Fibroblast of mammary gland (primary cell): ENCODE data around the gene HOMER3.

ENCODE experiments used
- DNase-seq: peaks from one replicate; pipeline ENCODE4 v3.0.0-alpha.2; 2010; ENCODE audit warnings: low read depth
- H3K4me3 ChIP-seq: 2 replicates; pipeline ENCODE4 v1.5.1; 2011; ENCODE audit warnings: low read depth, mild to moderate bottlenecking, low read length, moderate library complexity; ENCODE audit not compliant: control insufficient read depth
- TF ChIP-seq, protein P1 (sequence below): conservative IDR thresholded peaks from 2 replicates; pipeline ENCODE4 v1.5.1; 2011; ENCODE audit warnings: low read depth, low read length, inconsistent platforms; ENCODE audit not compliant: control insufficient read depth, insufficient read depth

Gene HOMER3

DNA sequence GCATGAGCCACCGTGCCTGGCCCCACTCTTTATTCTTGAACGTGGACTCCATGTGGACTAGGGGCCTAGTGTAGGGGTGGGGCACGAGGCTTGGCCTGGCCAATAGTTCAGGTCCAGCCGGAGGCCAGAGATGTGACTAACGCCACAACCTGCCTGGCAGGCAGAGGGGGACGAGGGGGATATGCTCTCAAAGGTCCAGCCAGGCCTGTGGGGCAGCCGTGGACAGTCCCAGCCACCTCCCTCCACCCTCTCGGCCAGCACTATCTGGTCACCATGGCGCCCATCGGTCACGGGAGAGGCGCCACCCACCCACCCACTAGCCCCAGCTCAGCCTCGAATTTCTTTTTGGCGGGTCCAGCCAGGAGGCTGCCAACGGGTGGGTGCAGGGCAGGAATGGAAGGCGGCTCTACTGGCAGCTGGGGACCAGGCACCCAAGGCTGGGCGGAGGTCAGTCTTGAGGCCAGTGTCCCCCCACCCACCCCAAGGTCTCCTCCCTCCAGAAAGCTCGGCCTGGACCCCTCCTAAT, 42.9 kb downstream of the HOMER3 start:
- DNase-seq: peak; percentile 15
- H3K4me3 ChIP-seq: no peak overlapping the region
- TF ChIP-seq, protein P1, sequence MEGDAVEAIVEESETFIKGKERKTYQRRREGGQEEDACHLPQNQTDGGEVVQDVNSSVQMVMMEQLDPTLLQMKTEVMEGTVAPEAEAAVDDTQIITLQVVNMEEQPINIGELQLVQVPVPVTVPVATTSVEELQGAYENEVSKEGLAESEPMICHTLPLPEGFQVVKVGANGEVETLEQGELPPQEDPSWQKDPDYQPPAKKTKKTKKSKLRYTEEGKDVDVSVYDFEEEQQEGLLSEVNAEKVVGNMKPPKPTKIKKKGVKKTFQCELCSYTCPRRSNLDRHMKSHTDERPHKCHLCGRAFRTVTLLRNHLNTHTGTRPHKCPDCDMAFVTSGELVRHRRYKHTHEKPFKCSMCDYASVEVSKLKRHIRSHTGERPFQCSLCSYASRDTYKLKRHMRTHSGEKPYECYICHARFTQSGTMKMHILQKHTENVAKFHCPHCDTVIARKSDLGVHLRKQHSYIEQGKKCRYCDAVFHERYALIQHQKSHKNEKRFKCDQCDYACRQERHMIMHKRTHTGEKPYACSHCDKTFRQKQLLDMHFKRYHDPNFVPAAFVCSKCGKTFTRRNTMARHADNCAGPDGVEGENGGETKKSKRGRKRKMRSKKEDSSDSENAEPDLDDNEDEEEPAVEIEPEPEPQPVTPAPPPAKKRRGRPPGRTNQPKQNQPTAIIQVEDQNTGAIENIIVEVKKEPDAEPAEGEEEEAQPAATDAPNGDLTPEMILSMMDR: no peak

DNA sequence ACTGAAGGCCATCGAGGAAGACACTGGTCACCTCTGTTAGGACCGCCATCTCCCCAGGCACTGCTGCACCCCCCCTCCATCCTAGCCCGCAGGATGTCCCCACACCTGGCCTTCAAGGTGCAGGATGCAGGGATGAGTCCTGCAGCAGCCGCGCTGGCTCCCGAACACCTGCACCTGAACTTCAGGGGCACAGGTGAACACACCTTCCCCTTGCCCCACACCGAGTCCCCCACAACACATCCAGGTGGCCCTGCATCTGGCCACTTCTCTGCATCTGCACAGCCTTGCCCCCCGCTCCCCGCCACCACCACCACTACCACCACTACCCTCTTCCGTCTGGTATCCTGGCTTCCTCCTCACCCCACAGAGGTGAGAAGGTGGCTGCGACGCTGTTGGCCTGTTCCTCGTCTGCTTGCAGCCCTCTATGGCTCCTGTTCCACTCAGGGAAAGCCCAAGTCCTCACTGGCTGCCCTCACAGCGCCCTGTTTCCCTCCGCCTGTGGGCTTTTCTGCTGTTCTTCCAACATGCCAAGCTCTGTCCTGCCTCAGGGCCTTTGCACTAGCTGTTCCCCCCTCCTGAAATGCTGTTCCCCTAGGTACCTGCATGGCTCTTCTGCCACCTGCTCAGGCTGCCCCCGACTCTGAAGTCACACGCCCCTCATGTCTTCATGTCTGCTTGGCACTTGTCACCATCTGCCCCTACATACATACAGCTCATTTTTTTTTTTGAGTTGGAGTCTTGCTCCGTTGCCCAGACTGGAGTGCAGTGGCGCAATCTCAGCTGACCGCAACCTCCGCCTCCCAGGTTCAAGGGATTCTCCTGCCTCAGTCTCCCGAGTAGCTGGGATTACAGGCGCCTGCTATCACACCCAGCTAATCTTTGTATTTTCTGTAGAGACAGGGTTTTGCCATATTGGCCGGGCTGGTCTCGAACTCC, 43.7 kb downstream of the HOMER3 start:
- H3K4me3 ChIP-seq: no peak overlapping the region
- no peak for DNase-seq
- TF ChIP-seq, protein P1: no peak

DNA sequence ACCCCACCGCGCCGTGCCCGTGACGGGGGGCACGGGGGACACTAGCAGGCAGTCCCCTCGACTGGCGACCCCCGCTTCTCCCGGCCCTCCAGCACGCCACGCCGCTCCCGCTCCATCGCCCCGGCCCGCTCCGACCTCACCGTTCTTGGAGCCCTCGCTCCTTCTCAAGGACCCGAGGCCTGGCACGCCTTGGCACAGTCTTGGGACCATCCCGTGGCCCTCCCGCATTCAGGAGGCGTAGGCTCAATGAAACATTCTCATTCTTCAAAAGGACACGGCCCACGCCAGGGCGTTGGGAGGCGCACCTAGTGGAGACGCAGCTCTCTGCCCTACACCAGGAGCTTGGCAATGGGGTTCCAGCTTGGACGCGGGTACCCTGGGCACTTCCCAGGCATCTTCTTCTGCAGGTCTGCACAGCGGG, 44.6 kb downstream of the HOMER3 start:
- no peak for DNase-seq
- TF ChIP-seq, protein P1: no peak
- no peak overlapping the region for H3K4me3 ChIP-seq

DNA sequence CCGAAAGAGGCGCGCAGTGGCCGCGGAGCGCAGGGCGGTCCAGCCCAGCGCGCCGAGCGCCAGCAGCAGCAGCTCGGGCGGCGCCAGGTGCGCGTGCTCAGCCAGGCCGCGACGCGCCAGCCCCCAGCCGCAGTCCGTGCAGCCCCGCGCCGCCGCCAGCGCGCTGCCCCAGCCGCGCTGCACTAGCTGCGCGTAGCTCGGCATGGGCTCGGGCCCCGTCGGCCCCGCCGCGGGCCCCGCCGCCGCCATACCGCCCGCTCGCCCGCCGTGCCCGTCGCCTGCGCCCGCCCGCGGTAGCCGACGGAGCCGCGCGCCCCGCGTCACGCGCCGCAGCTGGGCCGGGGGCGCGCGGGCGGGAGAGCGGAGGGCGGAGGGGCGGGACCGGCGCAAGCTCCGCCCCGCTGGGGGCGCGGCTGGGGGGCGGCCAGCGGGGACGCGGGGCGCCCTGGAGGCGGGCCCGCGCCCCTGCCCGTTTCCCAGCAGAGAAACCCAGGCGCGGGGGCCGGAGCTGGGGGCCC, 45.1 kb downstream of the HOMER3 start, which contains the start of gene CERS1:
CERS1 (minus strand) TSS at position 335 of the 518 bp plus-strand sequence; CDS start at position 249, 86 bp downstream.
- H3K4me3 ChIP-seq: peak within 1 kb of the TSS; percentile 22
- DNase-seq: no peak
- TF ChIP-seq, protein P1: no peak

DNA sequence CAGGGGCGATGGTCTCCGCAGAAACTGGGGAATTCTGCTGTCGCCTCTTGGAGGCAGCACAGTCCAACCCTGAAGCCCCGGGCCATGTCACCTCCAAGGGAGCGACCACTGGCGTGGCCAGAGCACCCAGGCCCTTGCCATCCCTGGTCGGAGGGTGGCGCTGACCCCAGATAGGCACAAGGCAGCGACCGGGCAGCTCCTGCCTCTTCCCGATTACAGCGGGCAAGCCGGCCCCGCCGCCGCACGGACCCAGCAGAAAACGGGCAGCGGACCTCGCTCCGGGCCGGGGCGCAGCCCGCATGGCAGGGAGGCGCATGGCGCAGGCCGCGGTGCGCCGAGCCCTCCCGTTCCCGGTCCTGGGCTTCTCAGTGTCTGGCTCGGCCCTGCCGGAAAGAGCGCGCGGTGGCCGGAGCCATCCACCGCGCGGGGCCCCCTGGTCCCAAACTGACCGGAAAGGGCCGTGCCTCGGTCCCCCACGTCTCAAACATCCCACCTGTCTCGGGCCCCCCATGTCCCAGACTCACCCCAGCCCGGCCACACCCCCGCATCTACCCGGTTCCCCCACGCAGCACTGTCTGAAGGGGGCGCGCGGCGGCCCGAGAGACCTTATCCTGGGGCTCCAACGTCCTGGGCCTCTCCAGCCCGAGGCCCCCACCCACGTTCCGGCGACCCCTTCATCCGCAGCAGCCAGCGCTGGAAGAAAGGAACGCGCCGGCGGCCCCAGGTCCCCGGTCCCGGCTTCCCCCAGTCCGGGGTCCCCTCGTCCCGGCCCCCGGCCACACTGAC, 45.8 kb downstream of the HOMER3 start:
- TF ChIP-seq, protein P1: peak; percentile 28
- peak overlapping the region; percentile 22 for H3K4me3 ChIP-seq
- peak; percentile 34 for DNase-seq
